HFF-Myc (cell line): Measurements from ENCODE around the gene ZYX.
"Not testable (repeated sequence)": the region's sequence is repeated elsewhere in the genome, so short reads cannot be mapped to it uniquely, and the experiment has no call there.

Experiments
- DNase-seq: peaks from one replicate; pipeline ENCODE4 v3.0.0-alpha.2; 2011; ENCODE audit warnings: low read depth; ENCODE audit errors: extremely low read depth
- H3K4me3 ChIP-seq: replicated peaks from 2 replicates; pipeline ENCODE4 v1.5.1; 2011; ENCODE audit warnings: low read depth, mild to moderate bottlenecking, control low read depth, low read length
- CTCF ChIP-seq: IDR thresholded peaks from 2 replicates; pipeline ENCODE4 v1.5.1; 2012; ENCODE audit warnings: mild to moderate bottlenecking, low read depth, low read length, control low read depth; ENCODE audit errors: missing control alignments

Gene ZYX

GRCh38 chr7:143413123-143413522 lies 32.0 kb downstream of the ZYX start:
- TF ChIP-seq CTCF = no peak
- no peak for DNase-seq
- no peak overlapping the region for H3K4me3 ChIP-seq

- H3K4me3 ChIP-seq, DNase-seq: not testable (repeated sequence)
Observed at GRCh38 chr7:143415209-143415608, 34.1 kb downstream of the ZYX start.

- DNase-seq = no peak
- no peak for TF ChIP-seq CTCF
- no peak overlapping the region for H3K4me3 ChIP-seq
Observed at GRCh38 chr7:143415742-143416397, 34.7 kb downstream of the ZYX start.

GRCh38 chr7:143416565-143417149 lies 35.5 kb downstream of the ZYX start:
- peak; percentile 64 for TF ChIP-seq CTCF
- peak; percentile 38 for DNase-seq
- H3K4me3 ChIP-seq = no peak overlapping the region

DNA sequence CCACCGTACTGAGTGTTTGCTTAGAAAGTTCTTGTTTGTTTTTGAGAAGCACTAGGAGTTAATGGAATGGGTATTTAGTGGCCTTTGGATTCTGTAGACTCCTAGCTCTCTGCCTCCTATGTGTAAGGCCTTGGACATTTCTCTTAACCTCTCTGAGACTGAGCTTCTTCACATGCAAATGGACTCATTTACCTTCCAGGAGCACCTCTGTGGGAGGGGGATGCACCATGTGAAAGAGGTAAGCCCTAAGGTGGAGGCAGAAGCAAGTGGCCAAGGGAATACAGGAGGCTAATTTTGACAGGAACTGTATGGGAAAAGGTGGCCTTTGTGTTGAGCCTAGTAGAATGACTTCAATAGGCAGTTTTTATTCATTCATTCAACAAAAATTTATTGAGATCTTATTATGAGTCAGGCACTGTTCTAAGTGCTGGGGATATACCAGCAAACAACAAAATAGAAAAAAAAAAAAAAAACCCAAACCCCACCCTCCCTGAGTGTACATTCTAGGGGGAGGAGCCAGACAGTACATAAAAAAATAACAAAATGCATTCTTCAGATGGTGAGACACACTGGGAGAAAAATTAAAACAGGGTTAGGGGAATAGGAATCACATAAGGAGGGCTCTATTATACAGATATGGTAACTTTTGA lies 36.7 kb downstream of the ZYX start:
- no peak for TF ChIP-seq CTCF

GRCh38 chr7:143418681-143419458 lies 37.7 kb downstream of the ZYX start:
- no peak overlapping the region for H3K4me3 ChIP-seq
- DNase-seq = no peak
- no peak for TF ChIP-seq CTCF

More for the DNA sequence above, 36.7 kb downstream of the ZYX start:
- H3K4me3 ChIP-seq = no peak overlapping the region
- no peak for DNase-seq

GRCh38 chr7:143419880-143420279 lies 38.7 kb downstream of the ZYX start:
- no peak for DNase-seq
- no peak overlapping the region for H3K4me3 ChIP-seq
- TF ChIP-seq CTCF = no peak

GRCh38 chr7:143420624-143421023 lies 39.5 kb downstream of the ZYX start:
- H3K4me3 ChIP-seq, DNase-seq: not testable (repeated sequence)
